ENCODE measurements around the gene RTEL1.
"Not testable (repeated sequence)": the region's sequence is repeated elsewhere in the genome, so short reads cannot be mapped to it uniquely, and the experiment has no call there.

The RTEL1 gene

GRCh38 chr20:63648895-63649589 is 9.1 kb upstream of the RTEL1 start:
- no peak for DNase-seq (ENCODE audit: low read depth in 2 of 2)

DNA sequence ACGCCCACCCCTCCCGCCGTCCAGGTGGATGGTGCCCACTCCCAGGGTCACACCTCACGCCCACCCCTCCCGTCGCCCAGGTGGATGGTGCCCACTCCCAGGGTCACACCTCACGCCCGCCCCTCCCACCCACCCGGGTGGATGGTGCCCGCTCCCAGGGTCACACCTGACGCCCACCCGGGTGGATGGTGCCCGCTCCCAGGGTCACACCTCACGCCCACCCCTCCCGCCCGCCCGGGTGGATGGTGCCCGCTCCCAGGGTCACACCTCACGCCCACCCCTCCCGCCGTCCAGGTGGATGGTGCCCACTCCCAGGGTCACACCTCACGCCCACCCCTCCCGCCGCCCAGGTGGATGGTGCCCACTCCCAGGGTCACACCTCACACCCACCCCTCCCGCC is 7.6 kb upstream of the RTEL1 start:
- not testable (repeated sequence) for DNase-seq (ENCODE audit: low read depth in 2 of 2)

- DNase-seq (ENCODE audit: low read depth in 2 of 2), result no peak
Measured at GRCh38 chr20:63651942-63652191, 6.2 kb upstream of the RTEL1 start.

DNA sequence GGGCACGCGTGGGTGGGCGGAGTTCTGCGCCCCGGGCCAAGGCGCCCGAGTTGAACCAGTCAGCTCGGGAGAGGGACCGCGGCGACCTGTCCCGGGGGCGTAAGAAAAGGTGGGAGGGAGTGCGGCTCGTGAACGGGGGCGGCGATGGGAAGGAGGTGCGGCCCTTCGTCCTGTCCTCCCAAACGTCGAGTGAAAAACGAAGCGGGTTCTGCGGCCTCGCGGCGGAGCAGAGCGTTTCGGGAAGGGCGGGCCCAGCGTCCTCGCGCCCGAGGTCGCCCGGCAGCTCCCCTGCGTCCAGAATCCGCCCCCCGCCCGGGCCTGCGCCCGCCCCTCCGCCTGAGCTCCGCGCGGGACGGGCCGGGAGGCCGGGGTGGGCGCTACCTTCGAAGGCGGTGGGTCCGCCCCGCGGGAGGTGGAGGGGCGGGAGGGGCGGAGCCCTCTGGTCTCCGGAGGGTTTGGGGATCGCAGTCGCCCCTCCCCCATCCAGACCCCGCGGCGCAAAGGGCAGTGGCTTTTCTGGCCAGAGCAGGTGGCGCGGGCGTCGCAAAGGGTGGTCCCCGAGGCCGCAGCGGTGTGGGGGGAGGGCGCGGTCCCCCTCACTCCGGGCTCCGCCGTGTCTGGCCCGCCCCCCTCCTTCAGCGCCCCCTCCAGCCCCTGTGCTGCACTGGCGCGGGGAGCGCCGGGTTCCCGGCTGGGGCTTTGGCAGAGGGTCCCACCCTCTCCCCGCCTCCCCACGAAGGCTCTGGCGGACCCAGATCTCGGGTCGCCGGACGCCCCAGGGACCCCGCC is 5.7 kb upstream of the RTEL1 start:
- DNase-seq (ENCODE audit: low read depth in 2 of 2), result peak in 1 of 2 donors; percentile 45

- peak; percentile 34 to 58 for DNase-seq (ENCODE audit: low read depth in 2 of 2)
Measured at GRCh38 chr20:63653041-63653973, 4.8 kb upstream of the RTEL1 start, which contains the start of gene STMN3. TSS of gene STMN3 (minus strand) at chr20:63653424. CDS start at chr20:63653345, 79 bp downstream.

- DNase-seq (ENCODE audit: low read depth in 2 of 2), result no peak
Measured at GRCh38 chr20:63653974-63654668, 4.0 kb upstream of the RTEL1 start.

- DNase-seq (ENCODE audit: low read depth in 2 of 2), result no peak
Measured at GRCh38 chr20:63655249-63655648, 2.9 kb upstream of the RTEL1 start.

- DNase-seq (ENCODE audit: low read depth in 2 of 2), result no peak
Measured at GRCh38 chr20:63656451-63656850, 1.7 kb upstream of the RTEL1 start.

DNA sequence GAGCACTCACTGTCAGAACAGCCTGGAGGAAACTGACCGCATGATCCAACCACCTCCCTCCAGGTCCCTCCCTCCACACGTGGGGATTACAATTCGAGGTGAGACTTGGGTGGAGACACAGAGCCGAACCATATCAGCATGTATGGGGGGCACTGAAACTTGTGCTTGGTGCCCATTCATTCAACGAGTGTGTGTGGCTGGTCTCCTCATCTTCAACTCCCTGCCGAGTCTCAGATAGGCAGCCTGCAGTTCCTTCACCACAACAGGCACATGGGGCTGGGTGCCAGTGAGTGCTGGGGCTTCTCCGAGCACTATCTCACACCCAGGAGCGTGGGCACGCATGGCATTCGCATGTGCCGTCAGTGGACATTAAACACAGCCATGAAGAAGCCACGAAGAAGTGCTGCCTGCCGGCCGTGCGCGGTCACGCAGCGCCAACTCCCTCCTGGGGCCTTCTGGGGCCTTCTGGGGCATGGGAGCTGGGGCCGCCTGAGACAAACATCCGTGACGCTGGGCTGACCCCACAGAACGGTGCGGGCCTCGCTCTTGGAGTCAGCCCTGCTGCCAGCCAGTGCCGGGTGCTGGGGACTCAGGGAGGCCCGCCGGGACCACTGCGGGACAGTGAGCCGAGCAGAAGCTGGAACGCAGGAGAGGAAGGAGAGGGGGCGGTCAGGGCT is 714 bp upstream of the RTEL1 start:
- DNase-seq (ENCODE audit: low read depth in 2 of 2), result no peak

- no peak for DNase-seq (ENCODE audit: low read depth in 2 of 2)
Measured at GRCh38 chr20:63658749-63659187, 656 bp downstream of the RTEL1 start.

GRCh38 chr20:63659370-63659769 is 1.3 kb downstream of the RTEL1 start:
- DNase-seq (ENCODE audit: low read depth in 2 of 2), result no peak

GRCh38 chr20:63660174-63660573 is 2.1 kb downstream of the RTEL1 start:
- DNase-seq (ENCODE audit: low read depth in 2 of 2), result not testable (repeated sequence)

GRCh38 chr20:63660622-63661021 is 2.5 kb downstream of the RTEL1 start:
- no peak for DNase-seq (ENCODE audit: low read depth in 2 of 2)

- no peak for DNase-seq (ENCODE audit: low read depth in 2 of 2)
Measured at GRCh38 chr20:63661108-63661507, 3.0 kb downstream of the RTEL1 start.

DNA sequence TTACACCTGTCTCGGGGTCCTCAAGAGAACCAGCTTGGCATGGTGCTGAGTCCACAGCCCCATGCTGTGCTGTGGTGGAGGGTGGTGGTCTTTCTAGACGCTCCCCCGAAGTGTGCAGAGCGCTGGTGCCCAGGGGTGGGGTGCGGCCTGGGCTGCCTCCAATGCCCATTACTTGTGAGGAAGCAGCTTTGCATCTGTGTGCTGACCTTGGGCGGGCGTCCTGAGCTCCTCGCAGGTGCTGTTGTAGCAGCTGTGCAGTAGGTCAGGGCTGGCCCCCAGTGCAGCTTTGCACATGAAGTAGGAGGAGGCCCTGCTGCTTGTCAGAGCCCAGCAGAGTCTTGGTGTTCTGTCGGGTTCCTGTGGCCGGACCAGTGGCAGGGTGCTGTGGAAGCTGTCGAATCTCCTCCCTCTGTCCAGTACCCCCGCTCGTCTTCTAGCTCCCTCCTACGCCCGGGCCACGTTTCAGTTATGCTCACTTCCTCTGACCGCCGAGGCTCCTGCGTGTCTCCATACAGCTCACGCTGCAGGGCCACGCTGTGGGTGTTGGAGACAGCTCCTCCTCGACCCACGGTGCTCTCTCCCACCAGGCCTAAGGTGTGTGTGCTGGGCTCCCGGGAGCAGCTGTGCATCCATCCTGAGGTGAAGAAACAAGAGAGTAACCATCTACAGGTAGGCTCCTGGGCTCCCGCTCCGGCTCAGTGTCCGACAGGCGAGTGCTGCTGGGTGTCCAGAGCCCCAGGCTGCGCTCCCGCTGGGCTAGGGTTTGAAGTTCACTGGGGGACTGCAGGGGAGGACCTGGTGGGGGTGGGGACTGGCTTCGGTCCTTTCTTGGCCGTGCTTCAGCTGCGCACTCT is 4.1 kb downstream of the RTEL1 start:
- DNase-seq (ENCODE audit: low read depth in 2 of 2), result no peak

DNA sequence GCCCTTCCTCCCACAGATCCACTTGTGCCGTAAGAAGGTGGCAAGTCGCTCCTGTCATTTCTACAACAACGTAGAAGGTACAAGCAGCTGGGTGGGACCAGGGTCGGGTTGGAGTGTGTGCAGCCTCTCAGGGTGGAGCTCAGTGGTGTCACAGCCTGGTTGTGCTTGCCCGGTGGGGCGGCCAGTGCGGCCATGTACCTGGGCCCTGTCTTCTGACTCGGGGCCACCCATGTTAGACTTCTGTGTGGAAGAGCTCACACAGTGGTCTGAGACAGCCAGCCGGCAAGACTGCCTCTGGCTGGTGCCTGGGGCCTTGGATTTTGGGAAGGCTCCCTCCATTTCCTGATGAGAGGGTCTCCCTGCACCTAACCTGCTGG is 4.7 kb downstream of the RTEL1 start:
- DNase-seq (ENCODE audit: low read depth in 2 of 2), result no peak

- no peak for DNase-seq (ENCODE audit: low read depth in 2 of 2)
Measured at GRCh38 chr20:63663332-63664066, 5.4 kb downstream of the RTEL1 start.

DNA sequence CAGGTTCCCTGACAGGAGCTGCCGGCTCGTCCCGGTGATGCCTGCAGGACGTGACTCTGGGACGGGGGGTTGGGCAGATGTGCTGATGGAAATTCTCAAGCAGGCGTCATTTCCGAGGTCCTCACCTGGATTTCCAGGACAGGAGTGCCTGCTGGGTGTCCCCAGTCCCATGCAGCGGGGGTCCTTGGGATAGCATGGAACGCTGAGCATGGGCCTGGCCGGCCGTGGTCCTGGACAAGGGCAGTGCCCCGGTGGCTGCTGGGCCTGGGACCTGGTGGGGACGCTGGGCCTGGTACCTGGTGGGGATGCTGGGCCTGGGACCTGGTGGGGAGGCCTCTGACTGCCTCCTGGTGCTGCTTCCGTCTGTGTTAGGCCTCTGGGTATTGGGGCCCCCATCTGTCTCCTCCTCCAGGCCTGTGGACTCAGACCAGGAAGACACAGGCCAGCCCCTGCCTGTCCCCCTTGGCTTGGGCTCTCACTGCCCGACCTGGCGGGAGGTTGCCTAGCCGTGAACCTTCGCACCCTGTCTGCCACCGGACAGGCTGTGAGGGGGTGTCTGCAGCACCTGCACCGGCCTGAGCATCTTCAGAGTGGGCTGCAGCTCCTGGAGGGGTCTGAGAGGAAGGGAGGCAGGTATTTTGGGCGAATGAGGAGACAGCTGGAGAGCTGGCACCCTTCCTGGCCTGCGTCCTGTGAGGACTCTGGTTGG is 6.2 kb downstream of the RTEL1 start:
- no peak for DNase-seq (ENCODE audit: low read depth in 2 of 2)
